LNCAP (cell line): Measurements from ENCODE around the gene IL3RA.

Source experiments
- CTCF ChIP-seq: fragments of 450-650 bp; IDR thresholded peaks from 2 replicates; pipeline ENCODE4 v1.5.1; 2017; ENCODE audit warnings: mild to moderate bottlenecking

IL3RA gene

GRCh38 chrX:1322393-1322792, 14.2 kb upstream of the IL3RA start:
- no peak for TF ChIP-seq CTCF

GRCh38 chrX:1323315-1323714, 13.3 kb upstream of the IL3RA start:
- peak; percentile 34; the same call in 1 of the 2 replicates for TF ChIP-seq CTCF

- TF ChIP-seq CTCF, result no peak
Observed at GRCh38 chrX:1325515-1326116, 11.0 kb upstream of the IL3RA start.

- no peak for TF ChIP-seq CTCF
Observed at GRCh38 chrX:1327651-1328304, 8.8 kb upstream of the IL3RA start.

- no peak for TF ChIP-seq CTCF
Observed at GRCh38 chrX:1330605-1331004, 6.0 kb upstream of the IL3RA start.

GRCh38 chrX:1334854-1335253, 1.7 kb upstream of the IL3RA start:
- TF ChIP-seq CTCF, result no peak

GRCh38 chrX:1336948-1337779, 579 bp downstream of the IL3RA start:
- no peak for TF ChIP-seq CTCF
